HUES48 (cell line): ENCODE measurements around the gene TPSB2.
"Not testable (repeated sequence)": the region's sequence is repeated elsewhere in the genome, so short reads cannot be mapped to it uniquely, and the experiment has no call there.

Experiments used
- H3K27ac ChIP-seq: one replicate; pipeline ENCODE4 v1.7.0; 2013; ENCODE audit warnings: low read depth, low read length, inconsistent platforms
- H3K27me3 ChIP-seq: 2 replicates; pipeline ENCODE4 v1.6.1; 2013; ENCODE audit warnings: mild to moderate bottlenecking, low read length; ENCODE audit not compliant: control insufficient read depth, insufficient read depth
- H3K36me3 ChIP-seq: 2 replicates; pipeline ENCODE4 v1.6.1; 2013; ENCODE audit warnings: low read length; ENCODE audit not compliant: control insufficient read depth, insufficient read depth
- H3K4me1 ChIP-seq: 2 replicates; pipeline ENCODE4 v1.6.1; 2013; ENCODE audit warnings: mild to moderate bottlenecking, low read length; ENCODE audit not compliant: control insufficient read depth, insufficient read depth
- H3K4me3 ChIP-seq: 2 replicates; pipeline ENCODE4 v1.5.1; 2013; ENCODE audit warnings: mild to moderate bottlenecking, low read depth, low read length
- H3K9ac ChIP-seq: 2 replicates; pipeline ENCODE4 v1.6.1; 2013; ENCODE audit warnings: mild to moderate bottlenecking, low read depth, low read length, moderate library complexity
- H3K9me3 ChIP-seq: 2 replicates; pipeline ENCODE4 v1.6.1; 2013; ENCODE audit warnings: low read length; ENCODE audit not compliant: control insufficient read depth, insufficient read depth

TPSB2 gene

GRCh38 chr16:1271724-1272413, 41.9 kb upstream of the TPSB2 start:
- H3K9me3 ChIP-seq, H3K9ac ChIP-seq, H3K4me3 ChIP-seq, H3K4me1 ChIP-seq, H3K36me3 ChIP-seq, H3K27ac ChIP-seq, H3K27me3 ChIP-seq: not testable (repeated sequence)

GRCh38 chr16:1271380-1271723, 41.4 kb upstream of the TPSB2 start:
- Histone ChIP-seq H3K9ac (no peak overlapping the region), H3K4me1 (no peaks in the 10 kb centered on the region), H3K36me3 (no peaks in the 10 kb centered on the region), H3K27ac (no peak overlapping the region), H3K9me3 (no peaks in the 10 kb centered on the region), H3K27me3 (no peaks in the 10 kb centered on the region), H3K4me3 (no peak overlapping the region)

GRCh38 chr16:1269418-1269817, 39.4 kb upstream of the TPSB2 start:
- H3K9me3 ChIP-seq, H3K9ac ChIP-seq, H3K27me3 ChIP-seq, H3K4me3 ChIP-seq, H3K27ac ChIP-seq, H3K4me1 ChIP-seq, H3K36me3 ChIP-seq: not testable (repeated sequence)

- Histone ChIP-seq H3K9me3 (no peaks in the 10 kb centered on the region), H3K27ac (no peak overlapping the region), H3K9ac (no peak overlapping the region), H3K4me3 (no peak overlapping the region), H3K36me3 (no peaks in the 10 kb centered on the region), H3K27me3 (peaks cover 7% of the 10 kb centered on the region; the same call in 1 of the 2 replicates), H3K4me1 (no peaks in the 10 kb centered on the region)
These were observed 35.8 kb upstream of the TPSB2 start for GRCh38 chr16:1265826-1266225.

GRCh38 chr16:1265090-1265630, 35.2 kb upstream of the TPSB2 start:
- H3K36me3 ChIP-seq: no peaks in the 10 kb centered on the region

GRCh38 chr16:1264345-1265089, 34.5 kb upstream of the TPSB2 start:
- Histone ChIP-seq H3K36me3 (no peaks in the 10 kb centered on the region), H3K9me3 (no peaks in the 10 kb centered on the region), H3K9ac (no peak overlapping the region), H3K4me3 (no peak overlapping the region), H3K27me3 (peaks cover 17% of the 10 kb centered on the region; the same call in 1 of the 2 replicates), H3K27ac (no peak overlapping the region), H3K4me1 (no peaks in the 10 kb centered on the region; the same call in 1 of the 2 replicates)

More at GRCh38 chr16:1265090-1265630, 35.2 kb upstream of the TPSB2 start:
- H3K4me3 ChIP-seq: no peak overlapping the region
- peaks cover 11% of the 10 kb centered on the region; the same call in 1 of the 2 replicates for H3K27me3 ChIP-seq
- no peaks in the 10 kb centered on the region; the same call in 1 of the 2 replicates for H3K4me1 ChIP-seq
- no peaks in the 10 kb centered on the region for H3K9me3 ChIP-seq
- H3K27ac ChIP-seq: no peak overlapping the region
- no peak overlapping the region for H3K9ac ChIP-seq

- Histone ChIP-seq H3K4me3 (no peak overlapping the region), H3K4me1 (no peaks in the 10 kb centered on the region; the same call in 1 of the 2 replicates), H3K9me3 (no peaks in the 10 kb centered on the region), H3K36me3 (no peaks in the 10 kb centered on the region), H3K9ac (no peak overlapping the region), H3K27ac (no peak overlapping the region), H3K27me3 (peaks cover 24% of the 10 kb centered on the region; the same call in 1 of the 2 replicates)
These were observed 33.8 kb upstream of the TPSB2 start for GRCh38 chr16:1263591-1264344.

GRCh38 chr16:1262846-1263221, 32.9 kb upstream of the TPSB2 start:
- no peaks in the 10 kb centered on the region for H3K36me3 ChIP-seq
- H3K27me3 ChIP-seq: peaks cover 24% of the 10 kb centered on the region; the same call in 1 of the 2 replicates
- no peak overlapping the region for H3K27ac ChIP-seq
- H3K4me3 ChIP-seq: no peak overlapping the region
- no peak overlapping the region for H3K9ac ChIP-seq
- H3K9me3 ChIP-seq: no peaks in the 10 kb centered on the region
- H3K4me1 ChIP-seq: no peaks in the 10 kb centered on the region; the same call in 1 of the 2 replicates

- no peaks in the 10 kb centered on the region; the same call in 1 of the 2 replicates for H3K4me1 ChIP-seq
- no peak overlapping the region for H3K9ac ChIP-seq
- peaks cover 24% of the 10 kb centered on the region; the same call in 1 of the 2 replicates for H3K27me3 ChIP-seq
- no peaks in the 10 kb centered on the region for H3K36me3 ChIP-seq
- H3K9me3 ChIP-seq: no peaks in the 10 kb centered on the region
- no peak overlapping the region for H3K4me3 ChIP-seq
- no peak overlapping the region for H3K27ac ChIP-seq
These were observed 32.3 kb upstream of the TPSB2 start for GRCh38 chr16:1262210-1262845.

GRCh38 chr16:1261131-1261892, 31.3 kb upstream of the TPSB2 start:
- no peak overlapping the region for H3K27ac ChIP-seq
- H3K9me3 ChIP-seq: no peaks in the 10 kb centered on the region
- H3K27me3 ChIP-seq: peaks cover 24% of the 10 kb centered on the region; the same call in 1 of the 2 replicates
- no peaks in the 10 kb centered on the region for H3K36me3 ChIP-seq
- H3K4me3 ChIP-seq: no peak overlapping the region; the same call in 1 of the 2 replicates
- no peaks in the 10 kb centered on the region; the same call in 1 of the 2 replicates for H3K4me1 ChIP-seq
- no peak overlapping the region for H3K9ac ChIP-seq
